Ovary (tissue), 9 donors: Measurements from ENCODE around the gene MTHFS. TPM values are rescaled to one million over a fixed set of nuclear protein-coding genes. Genes with fewer than 3 reads are reported as not detected.

Source experiments
- DNase-seq, 5 donors: peaks; one replicate each; pipeline ENCODE4 v3.0.0-alpha.2; 2019 to 2020
- H3K27ac ChIP-seq, 2 donors: fragments of 200-600 bp; one replicate each; pipeline versions ENCODE4 v1.5.1 to v1.8.0; 2019 to 2022
- H3K27me3 ChIP-seq: fragments of 200-600 bp; one replicate; pipeline ENCODE4 v1.8.0; 2022
- H3K36me3 ChIP-seq: fragments of 200-600 bp; sonication (generic); one replicate; pipeline ENCODE4 v1.5.1; 2019
- H3K4me1 ChIP-seq: one replicate; pipeline ENCODE4 v1.8.1; 2013; ENCODE audit warnings: mild to moderate bottlenecking, moderate library complexity; ENCODE audit not compliant: insufficient read depth
- H3K4me3 ChIP-seq: fragments of 200-600 bp; sonication (generic); one replicate; pipeline ENCODE4 v1.5.1; 2017
- H3K9me3 ChIP-seq, 2 donors: fragments of 200-600 bp in 1 of 2; sonication (generic) in 1 of 2; one replicate each; pipeline versions ENCODE4 v1.5.1 to v1.8.1; 2013 to 2019; ENCODE audit warnings: mild to moderate bottlenecking in 1 of 2, moderate library complexity in 1 of 2
- EP300 ChIP-seq: sonication (generic); formaldehyde crosslinking; IDR thresholded peaks from one replicate; pipeline ENCODE4 v1.6.1; 2017; ENCODE audit warnings: antibody characterized with exemption
- POLR2A ChIP-seq: fragments of 450-650 bp; IDR thresholded peaks from one replicate; pipeline ENCODE4 v1.6.1; 2017; ENCODE audit warnings: antibody characterized with exemption, mild to moderate bottlenecking, moderate library complexity
- WGBS, 3 donors: extraction: QIAGEN DNeasy Blood & Tissue Kit in 1 of 3; methylation state at CpG; one replicate each; pipeline versions ENCODE4 v1.1.5 to v1.1.7; 2013 to 2017; 5-methylcytosine and 5-hydroxymethylcytosine counted together
- intact Hi-C, 4 donors: fragments of 100-400 bp; cut with DNase I; formaldehyde crosslinking; loops; one replicate each; pipeline versions ENCODE4 v1.11.0 to v1.15.1; 2022 to 2023
- polyA plus RNA-seq, 2 donors: library from polyadenylated mRNA; stranded (reverse); fragments of 200-250 nt in 1 of 2; fragments of 350-450 nt in 1 of 2; fragmentation: Illumina TruSeq in 1 of 2; extraction: RNeasy Lipid Tissue Mini Kit (QIAGEN cat#74804) in 1 of 2; gene quantifications; one replicate each; pipeline ENCODE4 v1.2.3, GENCODE V29; 2013 to 2014
- total RNA-seq, 7 donors: library from RNA; depleted of rRNA in 2 of 7; stranded (reverse); fragments of >200 nt in 2 of 7; fragmentation: NEBNext Ultra II Directional in 3 of 7; extraction: Animal tissue kit (Norgen Biotek cat#: 25700) in 3 of 7; gene quantifications; one replicate each; pipeline versions ENCODE4 v1.1.0 to v1.2.4, GENCODE V29; 2016 to 2023
- TF ChIP-seq, protein P1 (sequence below), 3 donors: fragments of 450-650 bp in 2 of 3; fragments of 200-600 bp in 1 of 3; IDR thresholded peaks; one replicate each; pipeline versions ENCODE4 v1.5.1 to v1.8.0; 2016 to 2022; ENCODE audit warnings: antibody characterized with exemption in 3 of 3, mild to moderate bottlenecking in 1 of 3
- donor health status: DM: no; HTN: no; CAD: no; lungs with moderate emphysema.
- donor health status: DM: no; HTN: no; CAD: no.
- donor health status: Bipolar disorder and iron deficiency.
- donor health status: DM: yes; HTN: yes; CAD: no.
- donor health status: DM: no; HTN: no; CAD: no.
- donor health status: DM: yes; HTN: yes; CAD: no.

MTHFS gene
- total and polyA plus RNA-seq, 9 donors: 5.6 to 25.0 (median 14.2) TPM

DNA sequence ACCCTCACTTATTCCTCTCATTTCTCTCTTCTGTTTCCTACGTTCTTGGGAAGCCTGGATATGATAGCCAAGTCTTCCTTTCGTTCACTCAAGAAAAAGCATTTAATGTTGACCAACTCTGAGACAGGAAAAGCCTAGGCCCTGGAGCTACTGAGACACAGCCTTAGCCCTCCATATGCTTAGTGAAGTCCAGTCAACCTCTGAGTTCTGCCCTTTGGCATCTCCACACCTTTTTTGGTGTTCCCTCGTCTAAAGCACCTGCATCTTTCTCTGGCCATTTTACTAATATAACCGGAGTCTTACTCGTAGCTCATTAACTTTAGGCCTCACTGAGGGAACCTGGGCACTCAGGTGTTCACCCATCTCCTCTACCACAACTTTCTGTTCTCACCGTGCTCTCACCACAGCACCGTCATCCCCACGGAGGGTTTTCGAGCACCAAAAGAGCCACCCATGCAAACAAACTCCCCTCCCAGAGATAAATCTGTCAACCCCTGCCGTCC lies 632 bp downstream of the MTHFS start:
- intact Hi-C loops: no loop called here
- no peaks in the 10 kb centered on the region for H3K4me1 ChIP-seq
- H3K27ac ChIP-seq: peak overlapping the region; percentile 77 to 95
- H3K27me3 ChIP-seq: no peaks in the 10 kb centered on the region
- 16 to 24% (median 16%) methylated on average over 10 of the region's 10 CpGs for WGBS, 3 donors
- peak overlapping the region; percentile 62 for H3K4me3 ChIP-seq
- DNase-seq: no peak
- H3K9me3 ChIP-seq: no peaks in the 10 kb centered on the region
- TF ChIP-seq, protein P1, sequence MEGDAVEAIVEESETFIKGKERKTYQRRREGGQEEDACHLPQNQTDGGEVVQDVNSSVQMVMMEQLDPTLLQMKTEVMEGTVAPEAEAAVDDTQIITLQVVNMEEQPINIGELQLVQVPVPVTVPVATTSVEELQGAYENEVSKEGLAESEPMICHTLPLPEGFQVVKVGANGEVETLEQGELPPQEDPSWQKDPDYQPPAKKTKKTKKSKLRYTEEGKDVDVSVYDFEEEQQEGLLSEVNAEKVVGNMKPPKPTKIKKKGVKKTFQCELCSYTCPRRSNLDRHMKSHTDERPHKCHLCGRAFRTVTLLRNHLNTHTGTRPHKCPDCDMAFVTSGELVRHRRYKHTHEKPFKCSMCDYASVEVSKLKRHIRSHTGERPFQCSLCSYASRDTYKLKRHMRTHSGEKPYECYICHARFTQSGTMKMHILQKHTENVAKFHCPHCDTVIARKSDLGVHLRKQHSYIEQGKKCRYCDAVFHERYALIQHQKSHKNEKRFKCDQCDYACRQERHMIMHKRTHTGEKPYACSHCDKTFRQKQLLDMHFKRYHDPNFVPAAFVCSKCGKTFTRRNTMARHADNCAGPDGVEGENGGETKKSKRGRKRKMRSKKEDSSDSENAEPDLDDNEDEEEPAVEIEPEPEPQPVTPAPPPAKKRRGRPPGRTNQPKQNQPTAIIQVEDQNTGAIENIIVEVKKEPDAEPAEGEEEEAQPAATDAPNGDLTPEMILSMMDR (IDR thresholded peaks at IDR 0.05): no peak
- TF ChIP-seq POLR2A (no peak), EP300 (no peak)
- no peaks in the 10 kb centered on the region for H3K36me3 ChIP-seq

DNA sequence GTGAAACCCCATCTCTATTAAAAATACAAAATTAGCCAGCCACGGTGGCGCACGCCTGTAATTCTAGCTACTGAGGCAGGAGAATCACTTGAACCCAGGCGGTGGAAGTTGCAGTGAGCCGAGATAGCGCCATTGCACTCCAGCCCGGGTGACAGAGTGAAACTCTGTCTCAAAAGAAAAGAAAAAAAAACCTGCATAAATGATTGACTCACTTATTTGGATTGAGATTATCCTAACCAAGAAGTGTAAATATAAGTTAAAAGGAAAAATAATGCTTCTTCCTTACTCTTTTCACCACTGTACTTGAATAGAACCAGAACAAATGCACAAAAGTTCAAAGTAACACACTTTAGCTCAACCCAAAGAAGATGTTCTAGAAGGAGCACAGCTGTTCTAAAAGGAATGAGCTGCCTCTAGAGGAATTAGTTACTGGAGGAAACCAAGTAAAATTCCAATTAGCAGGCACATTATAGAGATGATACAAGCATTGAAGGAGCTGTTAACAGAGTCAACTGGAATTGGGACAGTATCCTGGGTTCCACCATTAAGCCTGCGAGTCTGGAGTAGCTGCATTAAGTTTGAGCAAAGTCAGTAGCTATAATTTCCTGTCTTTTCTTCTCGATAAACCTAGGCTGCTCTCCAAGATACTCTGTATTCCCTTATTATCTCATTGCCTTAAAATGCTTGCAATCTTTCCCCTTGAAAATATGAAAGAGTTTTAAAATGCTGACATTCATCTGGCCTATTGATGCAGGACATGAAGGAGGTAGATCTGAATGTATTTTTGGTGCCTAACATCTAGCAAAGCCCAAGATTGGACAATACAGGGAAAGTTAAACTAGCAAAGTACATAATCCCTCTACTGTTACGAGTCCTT lies 9.5 kb downstream of the MTHFS start:
- H3K4me3 ChIP-seq: no peak overlapping the region
- intact Hi-C loops: no loop called here

DNA sequence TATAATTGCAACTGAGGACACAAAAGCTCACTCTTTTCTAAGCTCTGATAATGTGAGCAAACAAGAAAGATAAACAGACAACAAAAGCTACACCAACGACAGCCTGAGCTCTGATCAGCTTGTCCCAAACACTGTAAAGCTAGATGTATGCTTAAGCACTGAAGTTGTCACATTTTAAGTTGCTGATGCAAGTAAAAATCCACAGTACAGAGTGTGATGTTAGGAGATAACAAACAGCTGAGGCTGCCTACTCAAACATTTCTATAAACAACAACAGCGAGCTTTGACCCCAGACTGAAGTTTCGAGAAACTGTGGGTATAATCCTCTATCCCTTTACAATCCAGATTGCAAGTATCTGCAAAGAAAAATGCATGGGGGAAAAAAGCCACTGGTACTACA lies 10.7 kb downstream of the MTHFS start:
- Histone ChIP-seq H3K9me3 (no peaks in the 10 kb centered on the region), H3K4me1 (no peaks in the 10 kb centered on the region), H3K27ac (no peak overlapping the region), H3K36me3 (no peaks in the 10 kb centered on the region), H3K27me3 (no peaks in the 10 kb centered on the region), H3K4me3 (no peak overlapping the region)
- WGBS, 3 donors: 65 to 82% (median 67%) methylated on average over 3 of the region's 3 CpGs
- intact Hi-C loops: no loop called here
- no peak for DNase-seq
- TF ChIP-seq POLR2A (no peak), EP300 (no peak)
- TF ChIP-seq, protein P1 (IDR thresholded peaks at IDR 0.05): no peak

More for the DNA sequence above, 9.5 kb downstream of the MTHFS start:
- WGBS, 3 donors: 74 to 82% (median 79%) methylated on average over 10 of the region's 10 CpGs
- TF ChIP-seq EP300: no peak
- TF ChIP-seq, protein P1 (IDR thresholded peaks at IDR 0.05): no peak
- TF ChIP-seq POLR2A: no peak
- no peaks in the 10 kb centered on the region for H3K9me3 ChIP-seq
- no peak for DNase-seq
- no peak overlapping the region for H3K27ac ChIP-seq
- H3K27me3 ChIP-seq: no peaks in the 10 kb centered on the region
- no peaks in the 10 kb centered on the region for H3K4me1 ChIP-seq
- no peaks in the 10 kb centered on the region for H3K36me3 ChIP-seq

DNA sequence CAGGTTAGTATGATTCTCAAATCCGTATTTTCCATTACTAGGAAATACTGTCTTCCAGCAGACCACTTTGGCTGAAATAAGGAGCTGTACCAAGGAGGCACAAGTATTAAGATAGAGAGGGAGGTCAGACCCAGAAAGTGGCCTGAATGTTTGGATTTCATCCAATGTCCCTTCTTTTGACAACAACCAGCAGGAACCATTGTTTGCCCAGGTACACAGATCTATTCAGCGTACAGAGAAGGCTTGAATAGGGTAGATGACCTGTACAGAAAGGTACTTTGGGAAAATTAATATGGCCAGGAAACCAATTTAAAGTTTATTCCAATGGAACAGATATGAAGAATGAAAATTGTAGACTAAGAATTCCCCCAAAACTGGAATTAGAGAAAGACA lies 12.6 kb downstream of the MTHFS start:
- DNase-seq: no peak
- H3K36me3 ChIP-seq: no peaks in the 10 kb centered on the region
- no peak overlapping the region for H3K4me3 ChIP-seq
- no peaks in the 10 kb centered on the region for H3K9me3 ChIP-seq
- intact Hi-C loops: no loop called here
- no peaks in the 10 kb centered on the region for H3K4me1 ChIP-seq
- WGBS, 3 donors: 94 to 98% (median 97%) methylated on average over 2 of the region's 2 CpGs
- H3K27ac ChIP-seq: no peak overlapping the region
- TF ChIP-seq POLR2A (no peak), EP300 (no peak)
- TF ChIP-seq, protein P1 (IDR thresholded peaks at IDR 0.05): no peak
- no peaks in the 10 kb centered on the region for H3K27me3 ChIP-seq
